Measurements from ENCODE around the gene ZNF133.

ZNF133 gene

DNA sequence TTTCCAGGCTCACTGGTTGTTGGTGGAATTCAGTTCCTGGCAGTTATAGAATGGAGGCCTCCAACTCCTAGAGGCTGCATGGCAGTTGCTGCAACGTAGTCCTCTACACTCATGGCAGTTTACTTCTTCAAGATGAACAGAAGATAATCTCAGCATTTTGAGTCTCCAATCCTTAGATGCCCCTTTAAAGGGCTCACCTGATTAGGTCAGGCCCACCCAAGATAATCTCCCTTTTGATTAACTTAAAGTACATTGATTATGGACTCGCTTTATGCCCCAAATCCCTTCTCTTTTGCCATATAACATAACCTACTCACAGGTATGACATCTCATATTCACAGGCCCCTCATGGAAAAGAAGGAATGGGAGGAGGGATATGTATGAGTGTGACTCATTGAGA is 76.4 kb downstream of the ZNF133 start:
- DNase-seq = no peak

All from left hindlimb (tissue), 1 donor.